GM10847 (cell line): Measurements from ENCODE around the gene RAB43.

Experiments used
- POLR2A ChIP-seq: IDR thresholded peaks from 2 replicates; pipeline ENCODE4 v1.6.1; 2011; ENCODE audit not compliant: insufficient read length; ENCODE audit errors: extremely low read depth

The RAB43 gene

DNA sequence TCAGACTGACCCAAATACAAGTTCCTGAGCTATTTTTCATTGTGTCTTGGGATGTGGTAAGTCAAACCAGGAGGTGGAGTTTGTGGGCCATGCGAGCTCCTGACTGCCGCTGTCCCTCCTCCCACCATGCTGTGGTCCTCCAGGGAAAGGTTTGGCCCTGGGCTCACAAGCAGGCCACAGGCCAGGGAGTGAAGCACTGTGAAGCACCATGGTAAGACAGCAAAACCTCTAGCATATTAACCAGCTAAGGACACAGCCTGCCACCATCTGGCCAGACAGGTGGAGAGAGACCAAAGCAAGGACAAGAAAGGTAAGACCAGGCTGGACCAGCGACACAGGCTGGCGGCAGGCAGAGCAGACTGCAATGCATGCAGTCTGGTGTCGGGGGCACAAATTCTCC is 15.3 kb downstream of the RAB43 start:
- no peak for TF ChIP-seq POLR2A

DNA sequence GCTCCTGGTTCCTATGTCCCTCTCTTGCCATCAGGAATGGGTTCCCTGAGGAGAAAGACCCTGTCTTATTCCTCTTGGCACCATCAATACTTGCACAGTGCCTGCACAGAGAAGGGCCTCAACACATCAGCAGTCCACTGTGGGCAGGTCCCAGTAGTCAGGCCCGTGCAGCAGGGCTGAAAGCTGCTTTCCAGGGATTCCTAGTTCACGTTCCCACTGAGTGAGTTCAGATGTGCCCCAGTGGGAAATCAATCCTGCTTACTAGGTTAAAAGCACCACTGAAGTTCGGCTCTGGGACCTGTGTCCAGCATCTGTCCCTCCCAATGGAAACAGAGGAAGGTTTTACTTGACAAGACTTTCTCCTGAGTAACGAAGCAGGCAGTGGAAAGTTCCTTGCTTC is 15.7 kb downstream of the RAB43 start:
- TF ChIP-seq POLR2A = no peak

DNA sequence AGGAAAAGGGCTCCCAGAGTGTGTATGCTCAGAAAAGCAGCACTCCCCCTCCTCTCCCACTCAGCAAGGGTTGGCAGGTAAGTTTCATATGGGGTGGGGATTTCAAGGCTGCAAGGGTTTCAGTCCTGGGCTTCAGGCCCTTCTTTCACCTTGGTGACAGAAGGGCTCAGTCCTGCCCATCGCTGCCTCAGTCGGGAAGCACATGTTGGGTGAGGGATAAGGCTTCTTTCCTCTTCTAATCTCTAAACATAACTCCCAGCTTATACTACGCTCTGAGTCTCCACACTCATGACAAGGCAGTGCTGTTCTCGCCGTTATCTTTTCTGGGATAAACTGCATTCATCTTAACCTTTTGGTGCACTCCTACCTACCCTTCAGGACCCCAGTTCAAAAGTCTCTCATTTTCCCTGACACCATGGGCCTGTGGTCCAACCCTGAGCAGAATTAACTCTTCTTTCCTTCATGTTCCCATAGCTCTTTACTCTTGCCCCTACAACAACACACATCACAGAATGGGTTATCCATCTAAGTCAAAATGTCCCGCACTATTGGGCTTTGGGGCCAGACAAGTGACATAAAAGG is 17.0 kb downstream of the RAB43 start:
- no peak for TF ChIP-seq POLR2A

DNA sequence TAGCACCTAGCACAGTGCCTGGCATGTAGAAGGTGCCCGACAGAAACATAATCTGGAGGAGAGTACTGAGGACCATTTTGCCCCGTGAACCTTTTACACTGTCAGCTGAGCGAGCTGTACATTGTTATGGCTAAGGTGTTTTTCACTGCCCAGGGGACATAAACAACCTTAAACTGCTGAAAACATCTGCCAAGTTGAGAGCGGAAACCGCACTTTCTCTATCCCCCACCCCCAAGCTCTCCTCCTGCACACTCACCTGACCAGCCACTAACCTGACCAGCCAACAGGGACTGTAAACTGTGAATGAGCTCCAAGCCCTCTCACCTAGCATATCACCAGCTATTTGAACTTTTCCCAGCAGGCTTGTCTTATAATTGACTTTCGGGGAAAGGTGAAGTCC is 17.6 kb downstream of the RAB43 start:
- no peak for TF ChIP-seq POLR2A

DNA sequence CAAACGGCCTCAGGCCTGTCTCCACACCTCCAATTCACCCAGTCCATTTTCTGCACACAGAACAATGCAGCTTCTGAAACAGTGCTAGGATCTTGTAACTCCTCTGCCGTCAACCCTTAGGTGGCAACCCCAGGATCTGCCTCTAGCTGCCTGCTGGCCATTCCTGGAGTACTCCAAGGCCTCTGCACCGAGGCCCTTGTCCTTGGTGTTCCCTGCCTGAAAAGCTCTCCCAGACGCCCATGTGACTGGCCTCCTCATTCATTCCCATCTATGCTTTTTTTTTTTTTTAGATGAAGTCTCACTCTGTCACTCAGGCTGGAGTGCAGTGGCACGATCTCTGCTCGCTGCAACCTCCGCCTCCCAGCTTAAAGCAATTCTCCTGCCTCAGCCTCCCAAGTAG is 18.3 kb downstream of the RAB43 start:
- TF ChIP-seq POLR2A = no peak

DNA sequence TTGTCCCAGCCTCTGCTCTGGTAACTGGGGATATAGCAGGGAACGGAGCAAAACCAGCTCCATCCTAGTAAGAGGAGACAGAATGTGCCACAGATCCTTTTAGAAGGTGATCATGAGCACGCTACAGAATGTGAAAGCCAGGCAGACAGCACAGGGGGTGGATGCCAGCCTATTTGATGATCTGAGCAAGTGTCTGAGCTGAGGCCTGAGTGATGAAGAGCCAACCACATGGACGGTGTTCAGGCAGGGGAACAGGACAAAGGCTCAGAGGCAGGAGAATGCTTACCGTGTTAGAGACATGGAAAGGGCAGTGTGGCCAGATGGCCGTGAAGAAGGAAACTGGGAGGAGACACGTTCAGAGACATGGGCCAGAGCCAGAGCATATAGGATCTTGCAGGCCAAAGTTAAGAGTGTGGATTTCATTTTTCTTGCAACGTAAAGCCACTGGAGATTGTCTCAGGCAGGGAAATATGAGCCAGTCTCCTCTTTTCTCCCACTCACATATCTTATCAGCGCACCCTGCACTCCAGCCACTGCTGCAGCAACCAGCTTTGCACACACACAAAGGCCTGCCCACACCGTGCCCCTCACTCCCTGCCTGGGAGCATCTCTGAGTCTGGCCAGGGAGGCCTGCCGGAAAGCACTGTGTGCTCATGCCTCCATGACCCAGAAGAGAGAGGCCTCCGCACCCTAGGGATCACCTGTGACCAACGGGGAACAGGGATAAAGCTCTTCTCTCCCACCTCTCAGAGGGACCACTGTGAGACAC is 20.1 kb downstream of the RAB43 start:
- no peak for TF ChIP-seq POLR2A

DNA sequence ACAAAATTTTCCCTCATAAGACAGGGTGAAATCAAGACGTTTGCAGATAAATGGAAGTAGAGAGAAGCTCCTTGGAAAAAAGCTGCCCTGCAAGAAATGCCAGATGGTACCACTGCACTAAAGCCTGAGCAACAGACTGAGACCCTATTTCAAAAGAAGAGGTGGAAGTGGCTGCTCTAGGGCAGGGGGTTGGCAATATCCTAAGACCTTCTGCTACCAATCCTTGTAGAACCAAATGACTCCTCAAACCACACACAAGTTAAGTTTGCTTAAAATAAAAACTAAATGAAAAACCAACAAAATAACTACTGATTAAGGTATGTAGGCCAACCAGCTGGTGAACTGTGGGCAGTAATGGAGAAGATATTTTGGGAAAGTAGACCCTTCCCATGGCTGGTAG is 21.3 kb downstream of the RAB43 start:
- TF ChIP-seq POLR2A = no peak

DNA sequence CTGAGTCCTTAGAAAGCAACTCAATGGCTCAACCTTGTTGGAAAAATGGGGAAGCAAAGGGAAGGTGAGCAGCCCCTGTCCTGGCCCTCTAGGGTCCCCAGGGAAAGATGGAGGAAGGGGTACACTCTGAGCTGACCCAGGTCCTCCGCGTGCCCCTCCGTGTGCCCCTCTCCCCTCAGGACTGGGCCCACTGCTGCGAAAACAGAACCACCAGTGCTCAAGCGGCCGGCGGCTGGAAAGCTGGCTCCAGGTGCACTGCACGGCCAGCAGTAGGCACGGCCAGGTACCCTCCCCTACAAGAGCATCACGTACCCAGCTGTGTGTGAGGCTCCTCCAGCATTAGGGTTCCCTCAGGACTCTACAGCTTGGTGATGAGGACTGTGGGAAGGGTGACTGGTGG is 26.3 kb downstream of the RAB43 start:
- TF ChIP-seq POLR2A = no peak

DNA sequence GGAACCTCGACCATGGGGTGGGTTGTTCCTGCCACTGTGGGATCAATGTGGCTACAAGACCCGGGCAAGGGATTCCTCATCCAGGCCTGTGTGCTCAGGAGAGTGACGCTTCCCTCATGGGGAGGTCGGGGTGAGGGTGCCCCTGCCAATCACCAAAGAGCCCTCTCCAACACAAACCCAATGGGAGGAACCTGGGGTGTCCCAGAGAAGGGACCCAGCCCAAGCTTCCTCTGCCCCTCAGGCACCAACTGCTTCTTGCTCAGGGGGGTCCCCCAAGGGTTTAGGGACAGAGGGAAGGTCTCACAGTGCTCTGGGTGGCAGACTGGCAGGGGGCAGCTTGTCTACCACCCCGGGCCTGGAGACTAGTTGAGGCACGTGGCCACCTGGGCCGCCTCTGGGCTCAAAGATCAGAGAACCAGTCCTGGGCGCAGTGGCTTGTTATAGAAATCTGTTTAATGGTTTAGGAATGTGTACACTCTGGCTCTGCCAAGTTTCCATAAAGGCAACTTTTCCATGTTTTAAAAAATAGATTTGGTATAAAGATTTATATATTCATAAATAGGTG is 34.4 kb downstream of the RAB43 start:
- no peak for TF ChIP-seq POLR2A

DNA sequence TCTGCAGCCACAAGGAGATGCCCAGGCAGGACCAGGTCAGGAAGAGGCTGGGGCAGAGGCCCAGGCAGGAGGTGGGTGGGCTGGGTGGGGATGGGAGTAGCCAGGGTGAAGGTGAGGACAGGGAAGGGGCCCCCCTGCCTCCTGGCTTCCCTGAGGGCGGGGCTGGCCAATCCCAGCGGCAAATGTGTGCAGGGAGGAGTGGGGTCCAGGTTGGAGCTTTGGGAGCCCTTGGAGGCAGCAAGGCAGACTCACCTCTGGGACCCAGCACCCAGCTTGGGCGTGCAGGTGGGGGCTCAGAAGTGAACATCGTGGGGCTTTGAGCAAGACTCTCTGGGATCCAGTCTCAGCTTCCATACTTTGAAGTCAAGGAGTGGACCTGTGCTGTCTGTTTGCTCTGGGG is 35.8 kb downstream of the RAB43 start:
- TF ChIP-seq POLR2A = no peak

DNA sequence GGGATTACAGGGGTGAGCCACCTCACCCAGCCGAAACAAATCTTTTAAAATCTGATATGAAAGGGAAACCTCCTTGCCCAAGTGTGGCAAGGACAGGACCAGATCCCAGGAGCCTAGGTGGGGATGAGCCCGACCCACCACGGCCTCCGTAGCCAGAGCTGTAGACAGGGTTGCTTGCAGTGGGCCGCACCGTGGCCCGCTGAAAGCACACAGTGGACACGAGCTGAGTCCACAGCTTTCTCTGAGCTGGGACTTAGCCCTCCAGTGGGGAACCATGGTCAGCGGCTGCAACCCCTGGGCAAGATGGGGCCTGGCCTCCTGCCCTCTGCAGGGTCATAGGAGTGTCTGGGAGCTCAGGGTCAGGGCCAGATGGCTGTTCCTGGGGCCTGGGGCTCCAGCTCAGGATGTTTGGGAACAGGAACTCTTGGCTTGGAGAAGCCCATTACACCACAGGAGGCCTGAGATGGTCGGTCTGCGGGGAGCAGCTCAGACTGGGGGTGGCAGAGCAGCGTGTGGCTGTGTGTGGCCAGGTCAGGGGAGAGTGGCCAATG is 36.4 kb downstream of the RAB43 start:
- no peak for TF ChIP-seq POLR2A

DNA sequence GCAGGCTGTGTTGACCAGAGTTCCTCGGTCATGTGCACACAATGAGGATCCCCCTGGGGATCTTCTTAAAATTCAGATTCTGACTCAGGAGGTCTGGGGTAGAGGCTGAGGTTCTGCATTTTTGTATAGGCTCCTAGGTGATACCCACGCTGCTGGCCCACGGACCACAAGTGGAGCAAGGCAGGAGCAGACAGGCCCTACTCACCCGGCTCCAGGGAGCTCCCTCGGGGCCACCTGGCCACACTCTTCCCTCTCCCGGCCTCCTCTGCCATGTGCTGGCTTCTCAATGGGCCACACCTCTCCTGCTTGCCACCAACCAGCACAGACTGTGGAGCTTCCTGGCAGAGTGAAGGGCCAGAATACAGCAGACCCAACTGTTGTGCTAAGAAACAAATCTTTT is 37.1 kb downstream of the RAB43 start:
- no peak for TF ChIP-seq POLR2A

DNA sequence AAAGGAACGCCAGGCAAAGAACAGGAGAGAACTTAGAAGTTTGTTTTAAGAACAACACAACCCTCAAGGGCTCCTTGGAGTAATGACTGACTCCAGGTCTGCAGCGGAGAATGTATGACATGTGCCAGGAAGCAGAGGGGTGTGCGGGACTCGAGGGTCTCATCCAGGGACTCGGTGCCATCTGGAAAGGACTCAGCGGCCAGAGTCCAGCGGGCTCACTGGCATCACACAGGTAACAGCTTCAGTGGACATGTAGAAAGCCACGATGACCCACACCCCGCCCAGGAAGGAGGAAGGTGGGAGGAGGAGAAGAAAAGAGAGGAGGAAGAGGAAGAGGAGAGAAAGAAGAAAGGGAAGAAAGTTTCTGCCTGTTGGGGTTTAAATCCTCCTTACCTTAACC is 39.6 kb downstream of the RAB43 start:
- no peak for TF ChIP-seq POLR2A

DNA sequence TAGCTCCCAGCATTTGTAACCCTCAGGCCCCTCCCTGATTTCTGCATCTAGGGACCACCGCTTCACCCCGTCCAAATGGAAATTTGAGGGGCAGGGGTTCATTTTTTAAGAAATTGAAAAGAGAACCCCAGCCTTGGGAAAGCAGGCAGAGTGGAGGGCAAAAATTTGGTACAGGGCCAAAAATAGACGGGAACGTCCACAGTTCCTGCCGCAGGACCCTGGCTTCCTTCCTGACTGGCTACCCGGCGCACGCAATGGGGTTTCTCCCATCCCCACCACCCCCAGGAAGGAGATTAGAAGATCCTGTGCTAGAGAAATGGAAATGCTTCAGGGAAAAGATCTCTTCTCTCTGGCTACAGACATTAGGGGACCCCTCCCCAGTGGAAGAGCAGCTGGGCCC is 40.1 kb downstream of the RAB43 start:
- TF ChIP-seq POLR2A = no peak

DNA sequence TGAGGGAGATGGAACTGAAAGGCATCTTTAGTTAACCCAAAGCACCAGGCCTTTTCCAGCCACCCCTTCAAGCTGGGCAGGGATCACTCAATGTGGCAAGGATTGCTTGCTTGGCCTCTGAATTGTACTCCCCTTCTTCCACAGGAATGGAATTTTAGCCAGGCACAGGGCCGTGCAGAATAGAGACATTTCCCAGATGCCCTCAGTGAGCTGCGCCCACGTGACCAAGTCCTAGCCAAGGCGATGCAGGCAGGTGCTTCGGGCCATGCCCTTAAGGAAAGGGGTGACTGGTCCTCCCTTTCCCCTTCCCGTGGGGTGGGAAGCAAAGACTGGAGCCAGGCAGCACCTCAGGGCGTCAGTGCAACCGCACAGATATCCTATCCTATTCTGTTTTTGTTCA is 43.1 kb downstream of the RAB43 start:
- TF ChIP-seq POLR2A = no peak

DNA sequence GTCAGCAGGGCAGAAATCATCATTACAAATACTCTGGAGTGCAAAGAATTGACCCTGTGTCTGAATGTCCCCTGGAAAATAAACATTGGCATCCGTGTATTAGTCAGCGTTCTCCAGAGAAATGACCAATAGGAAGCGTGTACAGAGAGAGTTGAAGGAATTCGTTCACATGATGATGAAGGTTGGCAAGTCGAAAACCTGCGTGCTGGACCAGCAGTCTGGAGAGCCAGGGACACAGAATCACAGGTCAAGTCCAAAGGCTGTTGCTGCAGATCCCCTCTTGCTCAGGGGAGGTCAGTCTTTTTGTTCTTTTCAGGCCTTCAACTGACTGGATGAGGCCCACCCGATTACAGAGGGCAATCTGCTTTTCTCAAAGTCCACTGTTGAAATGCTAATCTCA is 44.4 kb downstream of the RAB43 start:
- no peak for TF ChIP-seq POLR2A
